GM12873 (cell line): Measurements from ENCODE around the gene GMPPA.

Source experiments
- TF ChIP-seq, protein P1 (sequence below): IDR thresholded peaks from 2 replicates; pipeline ENCODE4 v1.5.1; 2012; ENCODE audit warnings: low read depth, mild to moderate bottlenecking, moderate library complexity, low read length, control low read depth; ENCODE audit not compliant: insufficient read depth; ENCODE audit errors: missing control alignments

The GMPPA gene

DNA sequence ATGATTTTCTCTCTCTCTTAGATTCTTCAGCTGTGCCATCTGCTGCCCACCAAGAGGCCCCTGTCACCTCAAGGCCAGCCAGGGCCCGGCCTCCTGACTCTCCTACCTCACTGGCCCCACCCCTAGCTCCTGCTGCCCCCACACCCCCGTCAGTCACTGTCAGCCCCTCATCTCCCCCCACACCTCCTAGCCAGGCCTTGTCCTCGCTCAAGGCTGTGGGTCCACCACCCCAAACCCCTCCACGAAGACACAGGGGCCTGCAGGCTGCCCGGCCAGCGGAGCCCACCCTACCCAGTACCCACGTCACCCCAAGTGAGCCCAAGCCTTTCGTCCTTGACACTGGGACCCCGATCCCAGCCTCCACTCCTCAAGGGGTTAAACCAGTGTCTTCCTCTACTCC, 9.4 kb upstream of the GMPPA start:
- TF ChIP-seq, protein P1, sequence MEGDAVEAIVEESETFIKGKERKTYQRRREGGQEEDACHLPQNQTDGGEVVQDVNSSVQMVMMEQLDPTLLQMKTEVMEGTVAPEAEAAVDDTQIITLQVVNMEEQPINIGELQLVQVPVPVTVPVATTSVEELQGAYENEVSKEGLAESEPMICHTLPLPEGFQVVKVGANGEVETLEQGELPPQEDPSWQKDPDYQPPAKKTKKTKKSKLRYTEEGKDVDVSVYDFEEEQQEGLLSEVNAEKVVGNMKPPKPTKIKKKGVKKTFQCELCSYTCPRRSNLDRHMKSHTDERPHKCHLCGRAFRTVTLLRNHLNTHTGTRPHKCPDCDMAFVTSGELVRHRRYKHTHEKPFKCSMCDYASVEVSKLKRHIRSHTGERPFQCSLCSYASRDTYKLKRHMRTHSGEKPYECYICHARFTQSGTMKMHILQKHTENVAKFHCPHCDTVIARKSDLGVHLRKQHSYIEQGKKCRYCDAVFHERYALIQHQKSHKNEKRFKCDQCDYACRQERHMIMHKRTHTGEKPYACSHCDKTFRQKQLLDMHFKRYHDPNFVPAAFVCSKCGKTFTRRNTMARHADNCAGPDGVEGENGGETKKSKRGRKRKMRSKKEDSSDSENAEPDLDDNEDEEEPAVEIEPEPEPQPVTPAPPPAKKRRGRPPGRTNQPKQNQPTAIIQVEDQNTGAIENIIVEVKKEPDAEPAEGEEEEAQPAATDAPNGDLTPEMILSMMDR = no peak

DNA sequence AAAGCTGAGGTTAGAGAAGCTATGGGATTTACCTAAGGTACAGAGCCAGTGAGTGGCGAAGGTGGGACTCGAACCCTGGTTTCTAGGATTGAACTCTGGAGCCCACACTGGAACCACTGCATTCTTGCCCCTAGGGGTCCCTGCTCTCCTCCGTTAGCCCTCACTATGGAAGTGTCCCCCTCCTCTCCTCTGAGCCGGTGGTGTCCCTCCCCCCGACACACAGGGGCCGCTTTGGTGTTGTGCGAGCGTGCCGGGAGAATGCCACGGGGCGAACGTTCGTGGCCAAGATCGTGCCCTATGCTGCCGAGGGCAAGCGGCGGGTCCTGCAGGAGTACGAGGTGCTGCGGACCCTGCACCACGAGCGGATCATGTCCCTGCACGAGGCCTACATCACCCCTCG, 8.5 kb upstream of the GMPPA start:
- TF ChIP-seq, protein P1 = no peak

DNA sequence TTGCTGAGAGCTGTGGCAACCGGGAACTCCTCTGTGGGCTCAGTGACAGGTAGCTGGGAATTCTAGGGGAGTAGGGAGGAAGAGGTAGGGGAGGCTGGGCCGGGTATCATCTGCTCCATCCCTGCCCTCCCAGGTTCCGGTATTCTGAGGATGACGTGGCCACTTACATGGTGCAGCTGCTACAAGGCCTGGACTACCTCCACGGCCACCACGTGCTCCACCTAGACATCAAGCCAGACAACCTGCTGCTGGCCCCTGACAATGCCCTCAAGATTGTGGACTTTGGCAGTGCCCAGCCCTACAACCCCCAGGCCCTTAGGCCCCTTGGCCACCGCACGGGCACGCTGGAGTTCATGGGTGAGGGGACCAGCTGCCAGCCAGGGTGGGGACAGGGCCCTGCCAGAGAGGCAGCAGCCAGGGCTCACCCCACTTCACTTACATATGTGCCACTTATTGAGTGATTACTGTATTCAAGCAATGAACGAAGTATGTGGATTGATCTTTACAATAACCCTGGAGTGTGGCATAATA, 8.0 kb upstream of the GMPPA start:
- TF ChIP-seq, protein P1 = no peak

DNA sequence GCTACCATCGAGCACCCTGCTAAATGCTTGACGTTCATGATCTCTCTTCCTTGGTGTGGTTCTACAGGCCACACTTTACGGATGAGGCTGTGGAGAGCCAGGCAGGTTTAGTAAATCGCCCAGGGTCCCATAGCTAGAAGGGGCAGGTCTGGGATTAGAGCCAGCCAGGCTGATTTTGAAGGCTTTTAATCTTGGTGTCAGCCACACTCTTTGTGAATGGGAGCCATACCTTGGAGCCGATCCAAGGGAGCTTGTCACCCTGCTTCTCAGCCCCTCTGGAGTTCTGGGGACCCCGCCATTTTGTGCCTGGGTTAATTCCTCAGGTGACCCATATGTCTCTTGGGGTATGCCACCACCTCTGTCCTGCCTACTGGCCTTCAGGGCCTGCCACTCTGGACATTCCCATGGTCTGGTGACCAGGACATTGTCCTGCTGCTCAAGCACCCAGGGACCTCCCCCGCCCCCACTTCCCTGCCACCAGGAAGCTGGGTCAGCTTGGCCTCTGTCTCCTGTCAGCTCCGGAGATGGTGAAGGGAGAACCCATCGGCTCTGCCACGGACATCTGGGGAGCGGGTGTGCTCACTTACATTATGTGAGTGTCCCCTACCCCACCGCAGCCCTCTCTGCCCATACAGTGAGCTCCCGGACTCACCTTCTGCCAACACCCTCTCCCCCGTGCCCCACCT, 7.3 kb upstream of the GMPPA start:
- TF ChIP-seq, protein P1 = no peak

DNA sequence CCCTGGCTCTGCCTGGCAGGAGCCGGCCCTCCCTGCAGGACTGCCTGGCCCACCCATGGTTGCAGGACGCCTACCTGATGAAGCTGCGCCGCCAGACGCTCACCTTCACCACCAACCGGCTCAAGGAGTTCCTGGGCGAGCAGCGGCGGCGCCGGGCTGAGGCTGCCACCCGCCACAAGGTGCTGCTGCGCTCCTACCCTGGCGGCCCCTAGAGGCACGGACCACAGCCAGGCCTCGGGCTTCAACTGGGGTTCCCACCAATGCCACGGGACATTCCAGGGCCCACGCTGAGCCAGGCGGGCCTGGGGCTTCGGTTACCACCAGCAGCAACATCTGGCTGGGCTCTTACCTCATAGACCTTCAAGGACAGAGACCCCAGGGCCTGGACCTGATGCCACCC, 6.1 kb upstream of the GMPPA start:
- TF ChIP-seq, protein P1 = no peak

DNA sequence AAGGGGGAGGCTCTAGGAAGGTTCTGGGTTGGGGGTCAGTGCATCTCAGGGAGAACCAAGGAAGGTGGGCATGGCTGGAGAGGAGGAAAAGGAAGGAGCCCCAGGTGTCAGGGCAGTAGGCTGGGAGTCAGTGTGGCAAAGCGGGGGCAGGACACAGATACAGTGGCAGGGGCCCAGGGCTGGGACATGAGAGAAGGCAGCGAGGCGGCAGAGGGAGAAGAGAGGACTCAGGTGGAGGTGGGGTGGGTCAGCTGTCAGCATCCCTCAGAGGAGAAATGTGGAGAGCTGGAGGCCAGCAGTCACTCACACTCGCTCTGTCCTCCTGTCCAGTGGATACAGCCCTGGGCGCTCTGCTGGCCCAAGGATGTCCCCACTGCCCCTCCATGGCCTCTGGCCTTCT, 5.6 kb upstream of the GMPPA start:
- TF ChIP-seq, protein P1 = no peak

DNA sequence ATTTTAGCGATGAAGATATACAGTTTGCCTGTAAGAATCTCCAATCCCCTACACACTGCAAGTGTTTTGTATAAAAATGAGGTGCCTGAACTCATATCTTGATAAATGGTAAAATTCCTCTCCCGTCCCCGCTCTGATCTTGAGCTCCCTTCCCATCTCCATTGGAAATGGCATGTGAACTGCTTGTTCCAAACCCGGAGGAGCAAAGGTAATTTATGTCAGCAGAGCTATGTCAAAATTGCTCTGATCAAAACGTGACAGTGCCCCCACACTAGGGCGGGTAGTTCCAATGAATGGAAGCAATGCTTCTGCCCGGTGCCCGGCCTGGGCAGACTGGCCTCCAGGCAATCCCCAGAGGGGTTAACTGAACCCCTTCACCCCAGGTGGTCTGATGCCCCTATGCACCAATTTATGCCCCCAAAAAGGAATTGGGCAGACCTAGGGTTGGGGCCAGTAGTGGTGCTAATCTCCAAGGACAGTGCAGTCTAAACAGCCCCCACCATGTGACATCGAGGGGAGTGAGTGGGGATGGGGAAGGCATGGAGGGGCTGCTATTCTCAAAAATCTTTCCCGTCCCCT, 3.6 kb upstream of the GMPPA start:
- TF ChIP-seq, protein P1 = no peak
